ENCODE measurements around the gene DAAM1. TPM values are rescaled to one million over a fixed set of nuclear protein-coding genes. Genes with fewer than 3 reads are reported as not detected.

DAAM1 gene
- total RNA-seq, 1 donor from 2014 or later: 16.5 TPM

DNA sequence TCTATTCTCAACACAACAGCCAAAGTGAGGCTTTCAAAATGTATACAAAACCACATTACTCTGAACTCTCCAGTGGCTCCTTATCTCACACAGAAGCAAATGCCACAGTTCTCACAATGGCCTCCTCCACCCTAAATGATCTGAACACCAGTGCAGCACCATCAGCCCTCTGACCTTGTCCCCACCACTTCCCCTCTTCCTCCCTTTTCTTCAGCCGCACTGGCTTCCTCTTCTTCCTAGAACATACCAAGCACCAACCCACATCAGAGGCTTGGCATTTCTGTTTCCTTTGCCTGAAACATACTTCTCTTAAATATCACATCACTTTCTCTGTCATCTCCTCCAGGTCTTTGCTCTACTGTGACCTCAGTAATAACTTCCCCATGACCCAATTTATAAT, 210.4 kb downstream of the DAAM1 start:
- H3K27me3 ChIP-seq (ENCODE audit: control insufficient read depth, insufficient read depth, low read length): no peaks in the 10 kb centered on the region
- no peak for DNase-seq (ENCODE audit: low read depth)
- no peak overlapping the region for H3K4me3 ChIP-seq (ENCODE audit: low read depth, low read length)
- no peaks in the 10 kb centered on the region for H3K36me3 ChIP-seq (ENCODE audit: control insufficient read depth, insufficient read depth, low read length)
- TF ChIP-seq, protein P1, sequence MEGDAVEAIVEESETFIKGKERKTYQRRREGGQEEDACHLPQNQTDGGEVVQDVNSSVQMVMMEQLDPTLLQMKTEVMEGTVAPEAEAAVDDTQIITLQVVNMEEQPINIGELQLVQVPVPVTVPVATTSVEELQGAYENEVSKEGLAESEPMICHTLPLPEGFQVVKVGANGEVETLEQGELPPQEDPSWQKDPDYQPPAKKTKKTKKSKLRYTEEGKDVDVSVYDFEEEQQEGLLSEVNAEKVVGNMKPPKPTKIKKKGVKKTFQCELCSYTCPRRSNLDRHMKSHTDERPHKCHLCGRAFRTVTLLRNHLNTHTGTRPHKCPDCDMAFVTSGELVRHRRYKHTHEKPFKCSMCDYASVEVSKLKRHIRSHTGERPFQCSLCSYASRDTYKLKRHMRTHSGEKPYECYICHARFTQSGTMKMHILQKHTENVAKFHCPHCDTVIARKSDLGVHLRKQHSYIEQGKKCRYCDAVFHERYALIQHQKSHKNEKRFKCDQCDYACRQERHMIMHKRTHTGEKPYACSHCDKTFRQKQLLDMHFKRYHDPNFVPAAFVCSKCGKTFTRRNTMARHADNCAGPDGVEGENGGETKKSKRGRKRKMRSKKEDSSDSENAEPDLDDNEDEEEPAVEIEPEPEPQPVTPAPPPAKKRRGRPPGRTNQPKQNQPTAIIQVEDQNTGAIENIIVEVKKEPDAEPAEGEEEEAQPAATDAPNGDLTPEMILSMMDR (IDR thresholded peaks at IDR 0.05; ENCODE audit: insufficient read depth, low read length, poor library complexity, severe bottlenecking): no peak

DNA sequence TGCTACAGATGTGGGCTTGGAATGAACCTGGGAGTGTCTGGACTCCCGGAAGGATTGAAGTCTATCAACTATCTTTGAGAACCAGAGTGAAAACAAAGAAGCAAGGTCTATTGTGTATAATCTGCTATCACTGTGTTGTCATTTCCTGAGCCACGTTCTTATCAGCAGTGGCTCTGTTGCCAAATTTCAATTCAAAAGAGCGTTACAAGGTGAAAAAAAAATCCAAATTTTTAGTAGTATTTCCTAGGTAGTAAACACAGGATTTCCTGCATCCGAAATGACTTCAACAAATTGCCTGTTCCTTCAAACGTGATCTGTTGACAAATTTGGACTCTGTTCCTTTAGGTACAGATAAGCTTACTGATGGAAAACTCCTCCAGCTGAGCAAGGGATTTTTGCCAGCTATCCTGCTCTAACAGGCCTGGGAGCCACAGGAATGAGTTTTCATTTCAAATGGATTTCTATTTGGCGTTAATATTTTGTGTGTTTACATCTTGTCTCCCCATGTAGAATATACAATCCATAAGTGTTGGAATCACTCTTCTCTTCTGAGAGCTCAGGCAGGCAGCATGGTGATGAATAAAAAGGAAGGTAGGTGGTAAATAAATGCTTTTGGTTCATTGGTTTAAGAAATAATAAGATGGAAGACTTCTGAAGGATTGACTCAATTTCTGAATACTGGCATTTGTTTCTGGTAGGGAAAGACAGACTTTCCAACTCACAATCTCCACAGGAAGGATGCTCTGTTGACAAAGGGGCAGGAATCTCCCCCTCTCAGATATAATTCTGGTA, 218.2 kb downstream of the DAAM1 start:
- TF ChIP-seq, protein P1 (IDR thresholded peaks at IDR 0.05; ENCODE audit: insufficient read depth, low read length, poor library complexity, severe bottlenecking): no peak
- no peak overlapping the region for H3K4me3 ChIP-seq (ENCODE audit: low read depth, low read length)
- H3K36me3 ChIP-seq (ENCODE audit: control insufficient read depth, insufficient read depth, low read length): no peaks in the 10 kb centered on the region
- DNase-seq (ENCODE audit: low read depth): no peak
- no peaks in the 10 kb centered on the region for H3K27me3 ChIP-seq (ENCODE audit: control insufficient read depth, insufficient read depth, low read length)

DNA sequence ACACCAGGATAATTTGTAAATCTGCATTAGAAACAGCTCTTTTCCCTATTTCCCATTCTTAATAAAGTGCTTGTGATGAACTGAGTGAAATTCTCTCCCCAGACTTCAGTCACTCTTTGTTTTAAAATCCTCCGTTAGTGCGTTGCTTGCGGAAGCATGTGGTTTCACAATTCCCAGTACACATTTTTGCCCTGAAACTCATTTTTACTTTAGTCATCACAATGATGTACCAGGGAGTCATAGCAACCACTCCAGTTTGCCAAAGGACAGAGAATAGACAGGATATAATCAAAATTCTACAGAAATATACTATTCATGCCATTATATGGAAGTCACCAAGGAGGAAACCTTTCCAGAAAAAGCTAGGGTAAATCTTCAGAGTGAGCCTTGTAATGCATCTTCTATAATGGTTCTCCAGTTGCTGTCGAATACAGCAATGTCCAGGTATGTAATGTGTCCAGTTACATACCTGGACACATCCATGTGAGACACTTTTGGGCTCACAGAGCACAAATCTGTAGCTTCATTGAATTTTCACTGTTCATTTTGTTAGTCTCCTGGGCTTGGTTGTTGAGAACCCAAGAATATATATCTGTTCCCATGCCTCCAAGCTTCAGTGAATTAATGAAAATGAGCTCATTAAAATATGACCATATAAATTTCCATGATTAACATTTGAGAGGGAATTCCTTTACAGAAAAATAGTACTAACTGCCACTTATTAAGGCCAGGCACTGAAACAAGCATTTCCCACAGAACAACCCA, 219.0 kb downstream of the DAAM1 start:
- Histone ChIP-seq H3K27me3 (ENCODE audit: control insufficient read depth, insufficient read depth, low read length) (no peaks in the 10 kb centered on the region), H3K4me3 (ENCODE audit: low read depth, low read length) (no peak overlapping the region), H3K36me3 (ENCODE audit: control insufficient read depth, insufficient read depth, low read length) (no peaks in the 10 kb centered on the region)
- no peak for DNase-seq (ENCODE audit: low read depth)
- TF ChIP-seq, protein P1 (IDR thresholded peaks at IDR 0.05; ENCODE audit: insufficient read depth, low read length, poor library complexity, severe bottlenecking): no peak

DNA sequence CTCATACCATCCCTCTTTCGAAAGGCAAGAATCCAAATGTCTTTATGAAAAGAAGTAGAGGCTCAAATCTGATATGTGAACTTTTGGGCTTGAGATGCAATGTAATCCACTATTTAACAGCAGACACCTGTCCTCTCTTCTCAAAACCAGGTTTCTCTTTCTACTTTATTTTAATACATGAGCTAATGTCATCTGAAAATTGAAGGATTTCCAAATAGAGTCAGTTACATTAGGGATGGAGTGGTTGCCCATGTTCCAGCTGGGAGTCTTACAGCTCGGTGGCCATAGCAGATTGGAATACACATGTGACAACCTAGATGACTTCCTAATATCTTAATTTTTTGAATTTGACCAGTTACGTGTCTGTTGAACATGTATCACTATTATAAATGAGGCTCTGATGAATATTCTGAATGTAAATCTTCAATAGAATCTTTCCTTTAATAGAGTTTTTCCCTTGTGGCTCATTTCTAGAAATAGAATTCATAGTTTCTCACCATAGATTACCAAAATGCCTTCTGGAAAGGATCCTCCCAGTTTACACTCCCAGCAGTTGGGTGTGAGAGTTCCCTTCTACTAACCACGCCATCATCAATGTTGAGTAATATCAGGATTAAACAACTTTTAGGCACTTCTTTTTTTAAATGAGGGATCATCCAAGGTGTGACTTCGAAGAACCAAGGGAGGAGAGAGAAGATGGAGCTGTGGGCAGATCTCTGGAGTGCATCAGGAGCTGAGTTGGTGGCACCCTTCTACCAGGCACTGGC, 227.6 kb downstream of the DAAM1 start:
- no peaks in the 10 kb centered on the region for H3K27me3 ChIP-seq (ENCODE audit: control insufficient read depth, insufficient read depth, low read length)
- H3K36me3 ChIP-seq (ENCODE audit: control insufficient read depth, insufficient read depth, low read length): no peaks in the 10 kb centered on the region
- TF ChIP-seq, protein P1 (IDR thresholded peaks at IDR 0.05; ENCODE audit: insufficient read depth, low read length, poor library complexity, severe bottlenecking): no peak
- no peak overlapping the region for H3K4me3 ChIP-seq (ENCODE audit: low read depth, low read length)
- no peak for DNase-seq (ENCODE audit: low read depth)

DNA sequence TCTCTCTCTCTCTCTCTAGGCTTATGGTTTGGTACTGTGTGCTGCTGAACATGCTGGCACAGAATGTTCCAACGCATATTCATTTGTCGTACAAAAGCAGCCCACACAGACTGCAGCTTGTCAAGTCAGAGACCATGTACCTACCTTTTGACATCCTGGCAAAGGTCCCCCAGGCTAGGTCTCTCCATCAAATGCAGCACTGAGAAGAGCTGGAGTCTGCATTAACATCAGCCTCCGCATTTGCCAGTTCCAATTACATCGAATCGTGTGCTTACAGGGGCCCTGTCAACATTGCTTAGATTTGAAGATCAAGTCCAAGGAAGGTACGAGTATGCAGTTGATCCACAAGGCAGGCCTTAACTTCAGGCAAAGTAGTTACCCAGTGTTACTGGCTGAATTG, 228.8 kb downstream of the DAAM1 start:
- DNase-seq (ENCODE audit: low read depth): no peak
- Histone ChIP-seq H3K27me3 (ENCODE audit: control insufficient read depth, insufficient read depth, low read length) (no peaks in the 10 kb centered on the region), H3K4me3 (ENCODE audit: low read depth, low read length) (no peak overlapping the region), H3K36me3 (ENCODE audit: control insufficient read depth, insufficient read depth, low read length) (no peaks in the 10 kb centered on the region)
- TF ChIP-seq, protein P1 (IDR thresholded peaks at IDR 0.05; ENCODE audit: insufficient read depth, low read length, poor library complexity, severe bottlenecking): no peak

Measured in kidney epithelial cell (primary cell).